Activated CD8-positive, alpha-beta T cell treated with anti-CD3 and anti-CD28 coated beads, Interleukin-2, amount 10 ng/mL, durations not matched to agents 7 days and 5 days (primary cell): ENCODE measurements around the gene FARP1. TPM values are rescaled to one million over a fixed set of nuclear protein-coding genes. Genes with fewer than 3 reads are reported as not detected.
A peak's percentile ranks its signal among the peaks of the same experiment; 100 is the strongest.

Experiments
- ATAC-seq: fragments of 150-1000 bp; cut with Tn5 transposase; one replicate; pipeline ENCODE4 v1.10.0; 2021; ENCODE audit warnings: moderate library complexity
- CTCF ChIA-PET: fragments of 350-600 bp; sonication (Branson Sonifier 250); formaldehyde crosslinking; loops from one replicate; lab custom pipeline; 2021; ENCODE audit warnings: antibody characterized with exemption; lab: Charles Lee
- POLR2A ChIA-PET: fragments of 350-600 bp; sonication (Branson Sonifier 250); formaldehyde crosslinking; loops from one replicate; lab custom pipeline; 2021; ENCODE audit warnings: antibody characterized with exemption; lab: Charles Lee
- DNase-seq: peaks from one replicate; pipeline ENCODE4 v3.0.0-alpha.2; 2020
- H3K27ac Mint-ChIP-seq: one replicate; pipeline ENCODE4 v1.8.0; 2021; ENCODE audit warnings: mild to moderate bottlenecking, mixed read lengths
- H3K27me3 Mint-ChIP-seq: one replicate; pipeline ENCODE4 v1.8.0; 2021; ENCODE audit warnings: low read depth, mixed read lengths
- H3K36me3 Mint-ChIP-seq: one replicate; pipeline ENCODE4 v1.8.0; 2021; ENCODE audit warnings: low read depth, mixed read lengths
- H3K4me1 Mint-ChIP-seq: one replicate; pipeline ENCODE4 v1.8.0; 2021; ENCODE audit warnings: low read depth, mixed read lengths
- H3K4me3 Mint-ChIP-seq: one replicate; pipeline ENCODE4 v1.8.0; 2021; ENCODE audit warnings: mild to moderate bottlenecking, mixed read lengths
- H3K9me3 Mint-ChIP-seq: one replicate; pipeline ENCODE4 v1.8.0; 2022; ENCODE audit warnings: mixed read lengths; ENCODE audit not compliant: insufficient read depth
- total RNA-seq, 2 experiments: library from RNA; stranded (reverse); gene quantifications; one replicate each; pipeline ENCODE4 v1.2.3, GENCODE V29; 2021

Gene FARP1
- total RNA-seq, 2 experiments from 2014 or later = 1.1 to 1.2 TPM

GRCh38 chr13:98443800-98444325 lies 301.0 kb downstream of the FARP1 start:
- no peak overlapping the region for H3K4me3 Mint-ChIP-seq
- DNase-seq (no peak), ATAC-seq (no peak)
- no peaks in the 10 kb centered on the region for H3K27me3 Mint-ChIP-seq
- peaks cover 16% of the 10 kb centered on the region for H3K4me1 Mint-ChIP-seq
- ChIA-PET POLR2A (no interaction called here), CTCF (interaction anchor here (2.7 kb wide), 1 partner anchor 21 kb away, joined by 20 read pairs; no protein-coding TSS in a partner anchor)
- no peaks in the 10 kb centered on the region for H3K9me3 Mint-ChIP-seq
- peak overlapping the region; percentile 6 for H3K27ac Mint-ChIP-seq
- H3K36me3 Mint-ChIP-seq = peaks cover 14% of the 10 kb centered on the region

- no peaks in the 10 kb centered on the region for H3K9me3 Mint-ChIP-seq
- H3K36me3 Mint-ChIP-seq = peaks cover 18% of the 10 kb centered on the region
- ATAC-seq (no peak), DNase-seq (no peak)
- no peaks in the 10 kb centered on the region for H3K27me3 Mint-ChIP-seq
- H3K27ac Mint-ChIP-seq = no peak overlapping the region
- no peak overlapping the region for H3K4me3 Mint-ChIP-seq
- POLR2A ChIA-PET = interaction anchor here (0.7 kb wide), 1 partner anchor 133 kb away, joined by 3 read pairs; no protein-coding TSS in a partner anchor
- peaks cover 16% of the 10 kb centered on the region for H3K4me1 Mint-ChIP-seq
- CTCF ChIA-PET = interaction anchor here (0.8 to 3.9 kb wide), 17 partner anchors 12 to 399 kb away, joined by 3 to 102 read pairs (median 6); no protein-coding TSS in a partner anchor
Measured at GRCh38 chr13:98444381-98444780, 301.5 kb downstream of the FARP1 start.

GRCh38 chr13:98445340-98446233 lies 302.7 kb downstream of the FARP1 start:
- no peaks in the 10 kb centered on the region for H3K27me3 Mint-ChIP-seq
- ChIA-PET CTCF (interaction anchor here (0.6 to 3.9 kb wide), 45 partner anchors 9 to 398 kb away, joined by 3 to 102 read pairs (median 4); no protein-coding TSS in a partner anchor), POLR2A (interaction anchor here (0.7 to 1.1 kb wide), 3 partner anchors 130 to 754 kb away, joined by 3 to 4 read pairs (median 3); no protein-coding TSS in a partner anchor)
- peaks cover 21% of the 10 kb centered on the region for H3K36me3 Mint-ChIP-seq
- H3K4me3 Mint-ChIP-seq = peak overlapping the region; percentile 34
- H3K9me3 Mint-ChIP-seq = no peaks in the 10 kb centered on the region
- peaks cover 19% of the 10 kb centered on the region for H3K4me1 Mint-ChIP-seq
- H3K27ac Mint-ChIP-seq = peak overlapping the region; percentile 87
- ATAC-seq (peak; percentile 93), DNase-seq (peak; percentile 86)

GRCh38 chr13:98446234-98446621 lies 303.3 kb downstream of the FARP1 start:
- CTCF ChIA-PET = interaction anchor here (0.7 to 3.9 kb wide), 20 partner anchors 10 to 227 kb away, joined by 3 to 102 read pairs (median 4); no protein-coding TSS in a partner anchor
- POLR2A ChIA-PET = interaction anchor here (1.0 to 1.1 kb wide), 2 partner anchors 129 to 754 kb away, joined by 3 to 4 read pairs; no protein-coding TSS in a partner anchor
- Mint-ChIP-seq H3K9me3 (no peaks in the 10 kb centered on the region), H3K36me3 (peaks cover 24% of the 10 kb centered on the region), H3K27ac (peak overlapping the region; percentile 87), H3K27me3 (no peaks in the 10 kb centered on the region), H3K4me3 (no peak overlapping the region), H3K4me1 (peaks cover 25% of the 10 kb centered on the region)
- no peak for DNase-seq
- no peak for ATAC-seq

GRCh38 chr13:98447130-98447529 lies 304.2 kb downstream of the FARP1 start:
- H3K27ac Mint-ChIP-seq = peak overlapping the region; percentile 30
- DNase-seq (no peak), ATAC-seq (no peak)
- H3K9me3 Mint-ChIP-seq = no peaks in the 10 kb centered on the region
- POLR2A ChIA-PET = no interaction called here
- no peaks in the 10 kb centered on the region for H3K27me3 Mint-ChIP-seq
- CTCF ChIA-PET = interaction anchor here (1.2 to 3.9 kb wide), 3 partner anchors 9 to 206 kb away, joined by 3 to 102 read pairs (median 13); no protein-coding TSS in a partner anchor
- peaks cover 29% of the 10 kb centered on the region for H3K4me1 Mint-ChIP-seq
- peaks cover 32% of the 10 kb centered on the region for H3K36me3 Mint-ChIP-seq
- H3K4me3 Mint-ChIP-seq = no peak overlapping the region

GRCh38 chr13:98447881-98448641 lies 305.2 kb downstream of the FARP1 start:
- DNase-seq (no peak), ATAC-seq (no peak)
- Mint-ChIP-seq H3K4me1 (peaks cover 29% of the 10 kb centered on the region), H3K27me3 (no peaks in the 10 kb centered on the region), H3K4me3 (no peak overlapping the region), H3K36me3 (peaks cover 40% of the 10 kb centered on the region), H3K9me3 (no peaks in the 10 kb centered on the region), H3K27ac (peak overlapping the region; percentile 36)
- CTCF ChIA-PET = interaction anchor here (3.9 kb wide), 1 partner anchor 205 kb away, joined by 102 read pairs; no protein-coding TSS in a partner anchor
- POLR2A ChIA-PET = interaction anchor here (0.6 kb wide), 1 partner anchor 28 kb away, joined by 4 read pairs; no protein-coding TSS in a partner anchor

- no peak overlapping the region for H3K27ac Mint-ChIP-seq
- POLR2A ChIA-PET = no interaction called here
- peaks cover 44% of the 10 kb centered on the region for H3K36me3 Mint-ChIP-seq
Measured at GRCh38 chr13:98448642-98448928, 305.7 kb downstream of the FARP1 start.

GRCh38 chr13:98449273-98449672 lies 306.4 kb downstream of the FARP1 start:
- CTCF ChIA-PET = interaction anchor here (0.6 to 2.6 kb wide), 3 partner anchors 18 to 204 kb away, joined by 3 to 25 read pairs (median 3); no protein-coding TSS in a partner anchor
- no peaks in the 10 kb centered on the region for H3K9me3 Mint-ChIP-seq
- POLR2A ChIA-PET = no interaction called here
- ATAC-seq = no peak
- peaks cover 29% of the 10 kb centered on the region for H3K4me1 Mint-ChIP-seq
- no peak for DNase-seq
- peaks cover 46% of the 10 kb centered on the region for H3K36me3 Mint-ChIP-seq
- no peak overlapping the region for H3K4me3 Mint-ChIP-seq
- peak overlapping the region; percentile 57 for H3K27ac Mint-ChIP-seq
- H3K27me3 Mint-ChIP-seq = no peaks in the 10 kb centered on the region

More at GRCh38 chr13:98448642-98448928, 305.7 kb downstream of the FARP1 start:
- Mint-ChIP-seq H3K4me1 (peaks cover 29% of the 10 kb centered on the region), H3K4me3 (no peak overlapping the region), H3K27me3 (no peaks in the 10 kb centered on the region), H3K9me3 (no peaks in the 10 kb centered on the region)
- no peak for DNase-seq
- CTCF ChIA-PET = no interaction called here
- ATAC-seq = no peak

- ChIA-PET CTCF (interaction anchor here (0.6 to 2.6 kb wide), 5 partner anchors 17 to 223 kb away, joined by 3 to 25 read pairs (median 3); no protein-coding TSS in a partner anchor), POLR2A (interaction anchor here (1.0 to 1.1 kb wide), 2 partner anchors 12 to 125 kb away, joined by 3 read pairs; no protein-coding TSS in a partner anchor)
- no peak overlapping the region for H3K4me3 Mint-ChIP-seq
- DNase-seq = no peak
- H3K4me1 Mint-ChIP-seq = peaks cover 32% of the 10 kb centered on the region
- H3K27me3 Mint-ChIP-seq = no peaks in the 10 kb centered on the region
- no peak for ATAC-seq
- no peak overlapping the region for H3K27ac Mint-ChIP-seq
- H3K36me3 Mint-ChIP-seq = peaks cover 53% of the 10 kb centered on the region
- H3K9me3 Mint-ChIP-seq = no peaks in the 10 kb centered on the region
Measured at GRCh38 chr13:98450026-98450425, 307.1 kb downstream of the FARP1 start.

GRCh38 chr13:98450539-98451111 lies 307.7 kb downstream of the FARP1 start:
- H3K27me3 Mint-ChIP-seq = no peaks in the 10 kb centered on the region
- ChIA-PET CTCF (interaction anchor here (0.7 to 2.6 kb wide), 5 partner anchors 15 to 223 kb away, joined by 3 to 25 read pairs (median 3); no protein-coding TSS in a partner anchor), POLR2A (interaction anchor here (1.0 to 1.1 kb wide), 2 partner anchors 11 to 125 kb away, joined by 3 read pairs; no protein-coding TSS in a partner anchor)
- H3K4me1 Mint-ChIP-seq = peaks cover 28% of the 10 kb centered on the region
- DNase-seq = peak; percentile 39
- H3K9me3 Mint-ChIP-seq = no peaks in the 10 kb centered on the region
- peak overlapping the region; percentile 75 for H3K27ac Mint-ChIP-seq
- no peak overlapping the region for H3K4me3 Mint-ChIP-seq
- ATAC-seq = peak; percentile 40
- peaks cover 57% of the 10 kb centered on the region for H3K36me3 Mint-ChIP-seq
